ENCODE measurements around the gene DRC1. TPM values are rescaled to one million over a fixed set of nuclear protein-coding genes. Genes with fewer than 3 reads are reported as not detected.

Gene DRC1
- total and polyA plus RNA-seq, 2 of the 13 experiments (the other 11 are each of a cell fraction or from before 2014, with no cell fraction given) = 0.07 TPM; not detected in 1

GRCh38 chr2:26438926-26439325 lies 37.2 kb downstream of the DRC1 start (continued):
- TF ChIP-seq TRAFD1 (CRISPR knock-in tag; IDR thresholded peaks at IDR 0.05; ENCODE audit: borderline replicate concordance) (no peak), ZNF629 (CRISPR knock-in tag; conservative IDR thresholded peaks at IDR 0.05) (no peak), ZNF530 (CRISPR knock-in tag; IDR thresholded peaks at IDR 0.05; ENCODE audit: low read depth) (no peak), DRAP1 (CRISPR knock-in tag; IDR thresholded peaks at IDR 0.05) (no peak), DR1 (CRISPR knock-in tag; IDR thresholded peaks at IDR 0.05) (no peak)

- in situ Hi-C loops (cut with HindIII; ENCODE audit: extremely low pct_ligation_motif_present, low pct_unique_long_range_greater_than_20kb) (no loop called here), intact Hi-C loops (cut with micrococcal nuclease; ENCODE audit: unreplicated experiment) (no loop called here)
- Histone ChIP-seq H3K27me3 (ENCODE audit: control insufficient read depth in 1 of 2, insufficient read depth in 2 of 2, low read length in 2 of 2) (peaks cover 0 to 9% of the 10 kb centered on the region in 2 experiments; a peak in 3 of 5 replicates), H3K27ac (ENCODE audit: extremely low read length, insufficient read depth, low read length) (no peak overlapping the region), H3K9ac (ENCODE audit: insufficient read depth, low read depth, low read length) (no peak overlapping the region), H3K79me2 (ENCODE audit: insufficient read depth, low read length) (no peaks in the 10 kb centered on the region), H3K4me1 (ENCODE audit: insufficient read depth, low read length) (peaks cover 13% of the 10 kb centered on the region), H3K4me3 (replicated peaks in 1 of 3; ENCODE audit: insufficient read depth in 1 of 3, low read depth in 2 of 3, low read length in 3 of 3) (no peak overlapping the region), H3K9me3 (ENCODE audit: low read length) (no peaks in the 10 kb centered on the region), H3K36me3 (replicated peaks in 1 of 2; ENCODE audit: control insufficient read depth in 1 of 2, insufficient read depth in 2 of 2, low read length in 2 of 2) (no peaks in the 10 kb centered on the region), H4K20me1 (ENCODE audit: insufficient read depth, low read length) (no peaks in the 10 kb centered on the region), H3K4me2 (ENCODE audit: low read depth, low read length) (no peak overlapping the region), H2AFZ (ENCODE audit: low read length) (no peak overlapping the region)
- CTCF ChIA-PET (ENCODE audit: low intra/inter-chr PET ratio, low total read pairs) = no interaction called here
- ATAC-seq = no peak
- FAIRE-seq = no peak
- no TSS peak for BruUV-seq (replicated peaks)
- DNase-seq (ENCODE audit: low spot score) = no peak
- POLR2A ChIA-PET = no interaction called here
- 63% methylated on average over 2 of the region's 2 CpGs for WGBS (ENCODE audit: low lambda C conversion rate)
- TF ChIP-seq ZNF10 (CRISPR knock-in tag; IDR thresholded peaks at IDR 0.05; ENCODE audit: borderline replicate concordance, low read depth) (no peak), ZNF616 (CRISPR knock-in tag; IDR thresholded peaks at IDR 0.05; ENCODE audit: low read depth) (no peak), ZMYM2 (CRISPR knock-in tag; IDR thresholded peaks at IDR 0.05) (no peak)
These were observed 40.6 kb downstream of the DRC1 start for GRCh38 chr2:26442301-26442700.
